ENCODE measurements around the gene EMSY.

DNA sequence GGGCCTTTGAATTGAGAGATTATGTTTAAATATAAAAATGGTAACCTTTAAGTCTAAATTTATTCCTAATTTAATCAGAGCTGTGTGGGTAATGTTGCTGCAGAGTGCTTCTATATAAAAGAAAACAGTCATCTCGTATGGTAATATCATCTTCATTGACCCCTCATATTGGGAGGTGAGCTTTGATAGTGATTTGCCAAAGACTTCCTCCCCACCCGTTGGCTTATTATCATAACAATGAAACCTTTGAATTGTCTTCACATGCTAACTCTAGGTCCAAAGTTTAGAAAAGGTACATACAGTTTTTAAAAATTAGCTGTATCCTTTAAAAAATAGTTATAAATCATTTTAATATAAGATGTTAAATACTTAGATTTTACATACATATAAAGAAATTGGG lies 3.7 kb downstream of the EMSY start:
- TF ChIP-seq CTCF (IDR thresholded peaks at IDR 0.05 in 4 of 5, conservative IDR thresholded peaks at IDR 0.05 in 1 of 5) (no peak), POLR2A (IDR thresholded peaks at IDR 0.05) (no peak)

Measured in gastrocnemius medialis (tissue), 4 donors.